HPDE6-E6E7 (cell line): ENCODE results near the gene MYBPC3.

Source experiments
- DNase-seq: peaks from one replicate; pipeline ENCODE4 v3.0.0; 2011; ENCODE audit warnings: missing footprints; ENCODE audit errors: extremely low spot score

Gene MYBPC3

DNA sequence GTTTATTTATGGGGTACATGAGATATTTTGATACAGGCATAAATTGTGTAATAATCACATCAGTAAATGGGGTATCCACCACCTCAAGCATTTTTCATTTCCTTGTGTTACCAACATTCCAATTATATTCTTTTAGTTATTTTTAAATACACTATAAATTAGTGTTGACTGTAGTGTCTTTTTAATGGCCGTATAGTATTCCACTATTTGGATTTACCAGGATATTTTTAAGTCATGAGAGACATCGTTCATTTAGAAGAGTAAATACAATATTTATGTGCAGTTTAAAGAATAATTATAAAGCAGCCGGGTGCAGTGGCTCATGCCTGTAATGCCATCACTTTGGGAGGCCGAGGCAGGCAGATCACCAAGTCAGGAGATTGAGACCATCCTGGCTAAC, 32.0 kb upstream of the MYBPC3 start:
- DNase-seq: no peak

- DNase-seq: no peak
Observed at GRCh38 chr11:47383071-47383470, 30.6 kb upstream of the MYBPC3 start.

DNA sequence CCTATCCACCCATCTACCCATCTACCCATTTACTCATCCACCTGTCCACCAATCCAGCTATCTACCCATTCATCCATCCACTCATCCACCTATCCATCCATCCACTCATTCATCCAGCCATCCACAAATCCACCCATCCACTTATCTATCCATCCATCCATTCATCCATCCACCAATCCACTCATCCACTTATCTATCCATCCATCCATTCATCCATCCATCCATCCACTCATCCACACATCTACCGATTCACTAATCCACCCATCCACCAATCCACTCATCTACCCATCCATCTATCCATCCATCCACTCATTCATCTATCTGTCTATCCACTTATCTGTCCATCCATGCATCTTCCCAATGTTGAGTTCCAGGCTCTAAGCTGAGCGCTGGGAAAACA, 27.6 kb upstream of the MYBPC3 start:
- DNase-seq: no peak

DNA sequence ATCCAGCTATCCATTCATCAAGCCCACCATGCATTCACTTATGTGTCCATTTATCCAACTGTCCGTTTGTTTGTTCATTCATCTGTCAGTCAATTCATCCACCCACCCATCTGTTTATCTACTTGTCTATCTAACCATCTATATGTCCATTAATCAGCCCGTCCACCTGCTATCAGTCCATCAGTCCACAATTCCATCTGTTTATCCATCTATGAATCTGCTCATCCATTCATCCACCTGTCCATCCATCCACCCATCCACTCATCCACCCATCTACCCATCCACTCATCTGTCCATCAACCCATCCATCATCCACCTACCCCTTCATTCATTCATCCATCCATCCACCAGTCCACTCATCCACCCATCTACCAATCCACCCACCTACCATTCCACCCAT, 26.8 kb upstream of the MYBPC3 start:
- no peak for DNase-seq

DNA sequence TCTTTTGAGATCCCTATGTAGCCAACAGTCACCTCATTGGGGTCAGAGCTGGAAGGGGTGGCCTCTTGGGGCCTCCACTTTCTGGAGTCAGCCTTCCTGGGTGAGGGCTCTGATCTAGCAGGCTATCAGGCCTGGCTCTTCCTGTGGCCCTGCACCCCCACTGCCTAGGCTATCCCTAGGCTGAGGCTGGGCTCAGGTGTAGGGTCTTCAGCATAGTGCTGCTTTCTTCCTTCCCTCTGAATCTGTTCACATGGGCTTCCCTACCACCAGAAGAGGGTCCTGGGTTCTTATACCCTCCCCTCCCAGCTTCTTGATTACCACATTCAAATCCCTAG, 26.3 kb upstream of the MYBPC3 start:
- DNase-seq: no peak

- DNase-seq: no peak
Observed at GRCh38 chr11:47378010-47378835, 25.7 kb upstream of the MYBPC3 start, which contains the start of gene SPI1. SPI1 (minus strand) TSS chr11:47378547; CDS start chr11:47378353, 194 bp downstream.

GRCh38 chr11:47377571-47378009, 25.1 kb upstream of the MYBPC3 start:
- no peak for DNase-seq

DNA sequence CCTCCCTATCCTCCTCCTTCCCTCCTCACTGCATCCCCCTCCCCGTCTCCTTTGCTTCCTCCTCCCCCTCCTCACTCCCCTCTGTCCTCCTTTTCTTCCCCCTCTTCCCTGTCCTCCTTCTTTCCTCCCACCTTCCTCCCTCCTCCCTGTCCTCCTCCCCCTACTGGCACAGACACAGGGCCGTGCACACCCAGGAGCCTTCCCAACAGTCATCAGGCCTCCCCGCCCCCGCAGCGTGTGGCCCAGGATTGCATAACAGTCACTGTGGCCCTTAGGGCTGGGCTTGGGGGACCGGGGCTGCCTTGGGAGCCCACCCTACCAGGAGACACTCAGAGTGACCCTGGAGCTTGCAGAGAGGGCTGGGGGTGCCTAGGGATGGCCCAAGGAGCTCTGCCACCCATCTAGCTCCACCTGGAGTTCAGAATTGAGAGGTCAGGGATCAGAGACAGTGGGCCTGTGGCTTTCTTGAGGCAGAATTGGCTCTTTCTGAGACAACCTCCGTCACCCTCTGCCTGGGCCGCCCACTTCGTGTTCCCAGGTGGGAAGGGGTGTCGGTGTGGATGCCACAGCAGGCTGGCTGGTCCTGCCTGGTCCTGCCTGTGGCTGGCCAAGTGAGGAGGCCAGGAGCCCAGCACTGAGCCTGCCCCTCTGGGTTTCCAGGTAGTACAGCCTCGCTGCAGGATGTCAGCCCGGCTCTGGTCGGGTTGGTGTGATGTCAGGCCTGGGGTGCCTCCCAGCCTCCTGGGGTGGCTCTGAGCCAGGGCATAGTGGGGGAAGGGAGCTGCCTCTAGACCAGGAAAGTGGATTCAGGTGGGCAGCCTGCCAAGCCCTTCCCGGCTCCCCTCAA, 24.2 kb upstream of the MYBPC3 start:
- DNase-seq: no peak

GRCh38 chr11:47376107-47376524, 23.6 kb upstream of the MYBPC3 start:
- no peak for DNase-seq

DNA sequence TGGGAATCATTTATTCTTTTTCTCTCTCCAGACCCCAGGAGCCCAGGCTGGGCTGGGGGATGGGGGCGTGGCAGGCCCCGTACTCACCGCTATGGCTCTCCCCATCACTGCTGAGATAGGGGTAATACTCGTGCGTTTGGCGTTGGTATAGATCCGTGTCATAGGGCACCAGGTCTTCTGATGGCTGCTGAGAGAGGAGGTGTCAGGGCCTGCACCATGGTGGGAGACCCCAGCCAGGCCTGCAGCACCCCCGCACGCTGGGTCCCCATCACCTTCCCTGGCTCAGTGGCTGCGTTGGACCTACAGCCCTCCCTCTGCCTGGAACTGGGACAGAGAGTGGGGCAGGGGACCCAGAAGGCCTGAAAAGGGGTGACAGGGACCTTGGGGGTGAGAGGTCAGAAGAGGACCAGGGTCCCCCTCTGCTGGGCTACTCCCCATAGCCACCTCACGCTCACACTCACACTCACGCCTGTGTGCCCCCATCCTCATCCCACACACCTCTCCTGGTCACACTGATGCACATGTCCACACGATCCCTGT, 23.1 kb upstream of the MYBPC3 start:
- DNase-seq: no peak

DNA sequence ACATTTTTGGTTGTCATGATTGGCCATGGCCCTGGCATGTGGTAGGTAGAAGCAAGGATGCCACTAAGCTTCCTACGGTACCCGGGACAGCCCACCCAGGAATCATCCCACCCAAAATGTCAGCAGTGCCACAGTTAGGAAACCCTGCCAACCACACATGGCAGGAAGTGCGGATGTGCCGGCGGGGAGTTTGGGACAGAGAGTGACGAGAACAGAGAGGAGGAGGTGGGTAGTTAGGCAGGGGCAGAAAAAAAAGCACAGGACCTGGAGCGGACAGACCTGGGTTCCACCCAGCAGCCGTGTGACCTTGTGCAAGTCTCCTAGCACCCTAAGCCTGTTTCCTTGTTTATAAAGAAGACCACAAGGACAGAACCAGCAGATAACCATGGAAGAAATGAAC, 22.5 kb upstream of the MYBPC3 start:
- DNase-seq: no peak

DNA sequence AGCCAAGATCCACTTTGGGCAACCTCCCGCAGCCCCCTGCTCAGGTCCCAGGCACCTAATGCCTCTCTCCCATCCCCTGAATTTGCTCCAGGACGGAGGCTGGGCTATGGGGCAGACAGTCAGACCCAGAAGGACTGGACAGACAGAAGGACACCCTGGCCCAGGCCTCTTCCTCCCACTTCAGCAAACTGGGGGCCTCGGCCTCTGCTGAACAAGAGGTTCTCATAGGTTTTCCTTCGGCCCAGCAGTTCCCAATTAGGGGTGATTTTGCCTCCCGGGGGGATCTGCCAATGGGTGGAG, 22.2 kb upstream of the MYBPC3 start:
- no peak for DNase-seq

GRCh38 chr11:47373876-47374719, 21.6 kb upstream of the MYBPC3 start:
- DNase-seq: peak; percentile 80

- no peak for DNase-seq
Observed at GRCh38 chr11:47372422-47372821, 19.9 kb upstream of the MYBPC3 start.

GRCh38 chr11:47369676-47370075, 17.2 kb upstream of the MYBPC3 start:
- no peak for DNase-seq

DNA sequence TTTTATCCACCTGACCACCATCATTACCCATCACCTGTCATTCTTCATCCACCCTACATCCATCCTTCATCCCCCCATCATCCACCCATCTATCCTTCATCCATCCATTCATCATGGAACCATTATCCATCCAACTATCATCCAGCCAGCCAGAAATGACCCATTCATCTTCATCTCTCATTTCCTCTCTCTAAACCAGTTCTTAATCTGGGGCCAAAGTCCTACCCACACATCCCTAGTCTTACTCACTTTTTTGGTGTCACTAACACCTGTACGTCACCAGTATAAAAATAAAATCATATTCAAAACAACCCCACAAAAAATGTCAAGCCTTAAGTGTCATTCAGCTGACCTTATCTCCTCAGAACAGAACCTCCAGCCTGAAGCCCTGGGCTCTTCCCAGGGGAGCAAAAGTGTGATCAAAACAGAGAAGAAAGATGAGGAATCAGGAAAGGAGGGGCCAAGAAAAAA, 13.6 kb upstream of the MYBPC3 start:
- DNase-seq: no peak

DNA sequence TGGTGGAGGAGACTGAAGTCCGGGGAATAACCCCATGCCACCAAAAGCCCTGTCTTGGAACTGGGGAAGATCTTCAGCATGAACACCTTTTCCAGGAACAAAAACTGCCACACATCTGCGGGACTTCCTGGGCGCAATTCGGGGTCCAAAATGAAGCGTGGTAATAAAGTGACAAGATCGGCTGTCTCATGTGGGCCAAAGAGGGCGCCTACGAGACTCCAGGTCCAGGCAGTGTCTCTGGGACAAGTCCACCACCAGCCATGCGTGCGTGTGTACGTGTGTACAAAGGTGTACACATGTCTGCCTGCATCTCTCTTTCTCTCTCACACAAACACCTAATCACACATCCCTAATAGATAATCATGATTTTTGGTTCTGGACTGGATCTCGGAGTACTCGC, 8.9 kb upstream of the MYBPC3 start:
- DNase-seq: no peak

DNA sequence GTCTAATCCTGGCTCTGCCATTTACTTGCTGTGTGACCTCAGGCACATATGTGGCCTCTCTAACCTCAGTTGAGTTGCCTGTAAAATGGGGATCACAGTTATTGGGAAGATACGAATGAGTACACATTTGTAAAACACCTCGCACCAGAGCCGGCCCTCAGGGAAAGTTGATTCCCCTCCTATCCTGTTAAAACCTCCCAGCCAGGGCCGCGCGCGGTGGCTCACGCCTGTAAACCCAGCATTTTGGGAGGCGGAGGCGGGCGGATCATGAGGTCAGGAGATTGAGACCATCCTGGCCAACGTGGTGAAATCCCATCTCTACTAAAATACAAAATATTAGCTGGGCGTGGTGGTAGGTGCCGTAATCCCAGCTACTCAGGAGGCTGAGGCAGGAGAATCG, 7.8 kb upstream of the MYBPC3 start:
- DNase-seq: no peak

DNA sequence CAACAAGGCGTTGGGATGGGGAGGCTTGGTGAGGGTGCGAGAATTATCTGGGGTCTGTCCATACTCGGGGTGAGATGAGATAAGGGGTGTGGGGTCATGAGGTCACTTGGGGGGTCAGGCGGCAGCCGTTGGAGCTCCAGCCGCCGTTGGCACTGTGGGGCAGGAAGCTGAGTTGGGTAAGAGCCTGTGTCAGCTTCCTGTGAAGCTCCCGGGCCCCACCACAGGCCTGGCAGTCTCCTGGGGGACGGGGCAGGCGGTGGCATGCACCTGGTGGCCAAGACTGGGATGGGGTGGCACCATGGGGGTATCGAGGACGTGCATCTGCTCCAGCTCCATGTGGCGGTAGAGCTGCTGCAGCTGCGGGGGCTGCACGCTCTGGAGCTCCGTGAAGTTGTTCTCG, 7.1 kb upstream of the MYBPC3 start:
- no peak for DNase-seq

- DNase-seq: no peak
Observed at GRCh38 chr11:47359162-47359561, 6.7 kb upstream of the MYBPC3 start.

DNA sequence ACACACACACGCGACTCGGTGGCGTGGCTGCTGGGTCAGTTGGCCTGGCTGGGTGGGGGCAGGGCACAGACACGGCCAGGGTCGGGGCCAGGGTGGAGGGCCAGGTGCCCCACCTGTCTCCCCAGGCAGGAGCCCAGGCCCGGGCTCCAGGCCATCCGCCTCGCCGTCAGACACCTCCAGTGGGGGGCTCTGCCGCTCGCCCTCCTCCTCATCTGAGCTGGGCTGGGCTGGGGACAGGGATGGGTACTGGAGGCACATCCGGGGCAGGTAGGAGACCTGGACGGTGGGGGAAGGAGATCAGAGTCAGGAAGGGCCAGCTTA, 6.2 kb upstream of the MYBPC3 start:
- DNase-seq: no peak
